B cell (primary cell): Measurements from ENCODE around the gene MAP4K4. TPM values are rescaled to one million over a fixed set of nuclear protein-coding genes. Genes with fewer than 3 reads are reported as not detected.

Source experiments
- ATAC-seq: fragments of 200-7000 bp; cut with Tn5 transposase; one replicate; pipeline ENCODE4 v1.10.0; 2021; ENCODE audit warnings: low read depth, mild to moderate bottlenecking, moderate number of reproducible peaks, moderate library complexity
- CTCF ChIA-PET: fragments of 350-600 bp; sonication (Branson Sonifier 250); formaldehyde crosslinking; loops from one replicate; lab custom pipeline; 2021; ENCODE audit warnings: antibody characterized with exemption, inconsistent platforms; lab: Charles Lee
- POLR2A ChIA-PET: fragments of 350-600 bp; sonication (Branson Sonifier 250); formaldehyde crosslinking; loops from one replicate; lab custom pipeline; 2021; ENCODE audit warnings: antibody characterized with exemption; lab: Charles Lee
- DNase-seq: peaks from one replicate; pipeline ENCODE4 v3.0.0; 2013
- H2AFZ ChIP-seq: 2 replicates; pipeline ENCODE4 v1.6.1; 2012; ENCODE audit warnings: mild to moderate bottlenecking, low read depth, low read length; ENCODE audit not compliant: insufficient read depth, poor library complexity, severe bottlenecking
- H3K27ac ChIP-seq, 2 donors: 1 replicate in 1 of 2; 2 replicates in 1 of 2; pipeline ENCODE4 v1.5.1; 2012 to 2013; ENCODE audit warnings: low read length in 2 of 2, mild to moderate bottlenecking in 2 of 2, moderate library complexity in 1 of 2
- H3K27me3 ChIP-seq, 4 experiments: fragments of 200-600 bp in 1 of 4; sonication (generic) in 1 of 4; replicated peaks in 1 of 4; 1 replicate in 2 of 4; 2 replicates in 2 of 4; pipeline versions ENCODE4 v1.6.1 to v1.7.0; 2013 to 2016; ENCODE audit warnings: low read length in 3 of 4, mild to moderate bottlenecking in 2 of 4, mixed read lengths in 1 of 4, moderate library complexity in 1 of 4; ENCODE audit not compliant: insufficient read depth in 4 of 4, control insufficient read depth in 3 of 4; ENCODE audit errors: control extremely low read depth in 1 of 4
- H3K36me3 ChIP-seq, 2 experiments: replicated peaks in 1 of 2; 1 replicate in 1 of 2; 2 replicates in 1 of 2; pipeline versions ENCODE4 v1.6.1 to v1.7.1; 2013; ENCODE audit warnings: low read length in 1 of 2; ENCODE audit not compliant: insufficient read depth in 2 of 2, control insufficient read depth in 1 of 2; ENCODE audit errors: control extremely low read depth in 1 of 2, extremely low read depth in 1 of 2
- H3K4me1 ChIP-seq, 2 donors: fragments of 200-600 bp in 1 of 2; sonication (generic) in 1 of 2; 1 replicate in 1 of 2; 2 replicates in 1 of 2; pipeline versions ENCODE4 v1.5.1 to v1.6.1; 2013 to 2017; ENCODE audit warnings: low read length in 2 of 2; ENCODE audit not compliant: control insufficient read depth in 2 of 2, insufficient read depth in 2 of 2
- H3K4me2 ChIP-seq: replicated peaks from 2 replicates; pipeline ENCODE3; 2012; ENCODE audit warnings: mild to moderate bottlenecking, low read depth, low read length; ENCODE audit not compliant: poor library complexity, severe bottlenecking
- H3K4me3 ChIP-seq, 5 experiments: fragments of 200-600 bp in 1 of 5; sonication (generic) in 1 of 5; 1 replicate in 3 of 5; 2 replicates in 2 of 5; pipeline versions ENCODE4 v1.5.1 to v1.7.0; 2011 to 2016; ENCODE audit warnings: low read length in 4 of 5, mild to moderate bottlenecking in 4 of 5, low read depth in 2 of 5, control low read depth in 1 of 5, moderate library complexity in 1 of 5; ENCODE audit not compliant: insufficient read depth in 1 of 5; ENCODE audit errors: control extremely low read depth in 1 of 5, extremely low read depth in 1 of 5
- H3K79me2 ChIP-seq: fragments of 200-600 bp; sonication (generic); one replicate; pipeline ENCODE4 v1.6.0; 2016; ENCODE audit warnings: low read length; ENCODE audit not compliant: control insufficient read depth, insufficient read depth
- H3K9ac ChIP-seq: fragments of 200-600 bp; sonication (generic); 2 replicates; pipeline ENCODE4 v1.6.1; 2017; ENCODE audit warnings: mild to moderate bottlenecking, low read length, moderate library complexity
- H3K9me3 ChIP-seq, 3 donors: one replicate each; pipeline versions ENCODE4 v1.6.1 to v1.7.1; 2013; ENCODE audit warnings: low read length in 2 of 3; ENCODE audit not compliant: control insufficient read depth in 2 of 3, insufficient read depth in 1 of 3; ENCODE audit errors: control extremely low read depth in 1 of 3
- H4K20me1 ChIP-seq: 2 replicates; pipeline ENCODE4 v1.6.0; 2012; ENCODE audit warnings: mild to moderate bottlenecking, low read length; ENCODE audit not compliant: insufficient read depth, control insufficient read depth, poor library complexity, severe bottlenecking
- H3K27ac Mint-ChIP-seq: one replicate; pipeline ENCODE4 v1.8.0; 2021; ENCODE audit warnings: mixed read lengths
- H3K27me3 Mint-ChIP-seq: one replicate; pipeline ENCODE4 v1.8.0; 2021; ENCODE audit warnings: mixed read lengths
- H3K4me1 Mint-ChIP-seq: one replicate; pipeline ENCODE4 v1.8.0; 2021; ENCODE audit warnings: mixed read lengths
- H3K4me3 Mint-ChIP-seq: one replicate; pipeline ENCODE4 v1.8.0; 2021; ENCODE audit warnings: mixed read lengths
- H3K9me3 Mint-ChIP-seq: one replicate; pipeline ENCODE4 v1.8.0; 2022; ENCODE audit warnings: mixed read lengths; ENCODE audit not compliant: insufficient read depth
- CTCF ChIP-seq: fragments of 200-600 bp; IDR thresholded peaks from one replicate; pipeline ENCODE4 v1.8.0; 2022; ENCODE audit warnings: antibody characterized with exemption, mild to moderate bottlenecking
- EZH2 ChIP-seq: IDR thresholded peaks from 2 replicates; pipeline ENCODE4 v1.6.1; 2012; ENCODE audit warnings: borderline replicate concordance, low read depth, mild to moderate bottlenecking, moderate library complexity, low read length; ENCODE audit not compliant: insufficient read depth, poor library complexity, severe bottlenecking
- WGBS: methylation state at CpG from one replicate; pipeline ENCODE4 v1.1.5; 2013; ENCODE audit warnings: missing lambda C conversion rate; ENCODE audit not compliant: insufficient coverage; 5-methylcytosine and 5-hydroxymethylcytosine counted together
- intact Hi-C: fragments of 100-400 bp; cut with micrococcal nuclease; formaldehyde crosslinking; loops from one replicate; pipeline ENCODE4 v1.10.0; 2022
- polyA plus RNA-seq: library from polyadenylated mRNA; depleted of rRNA; stranded (reverse); fragments of >200 nt; gene quantifications from 2 replicates; pipeline ENCODE4 v1.2.3, GENCODE V29; 2012
- total RNA-seq, 2 donors: library from RNA; stranded (reverse); fragments of 120-200 nt in 1 of 2; gene quantifications; 1 replicate in 1 of 2; 2 replicates in 1 of 2; pipeline versions ENCODE4 v1.2.3 to v1.2.4, GENCODE V29; 2013 to 2022

The MAP4K4 gene
- total and polyA plus RNA-seq, 2 donors (not counting 1 experiment from before 2014, with no cell fraction given), result 54.8 to 280 TPM

GRCh38 chr2:101884423-101884822, 186.9 kb downstream of the MAP4K4 start:
- CTCF ChIA-PET, result interaction anchor here (0.9 to 3.7 kb wide), 19 partner anchors 10 to 565 kb away, joined by 3 to 86 read pairs (median 6); no protein-coding TSS in a partner anchor
- Histone ChIP-seq H3K4me3 (no peak overlapping the region), H3K9me3 (no peaks in the 10 kb centered on the region), H3K27me3 (no peaks in the 10 kb centered on the region), H4K20me1 (peaks cover 14% of the 10 kb centered on the region), H3K4me2 (no peak overlapping the region), H3K79me2 (no peaks in the 10 kb centered on the region), H3K9ac (no peak overlapping the region), H3K36me3 (peaks cover 21 to 87% of the 10 kb centered on the region in 2 experiments), H2AFZ (no peak overlapping the region), H3K27ac (no peak overlapping the region), H3K4me1 (no peaks in the 10 kb centered on the region)
- no peak overlapping the region for H3K4me3 Mint-ChIP-seq
- 94% methylated on average over 2 of the region's 2 CpGs for WGBS
- H3K9me3 Mint-ChIP-seq, result no peaks in the 10 kb centered on the region
- H3K27ac Mint-ChIP-seq, result no peak overlapping the region
- H3K27me3 Mint-ChIP-seq, result no peaks in the 10 kb centered on the region
- POLR2A ChIA-PET, result no interaction called here
- intact Hi-C loops, result loop anchor here (2.0 to 10.0 kb wide), 2 partner anchors 100 to 564 kb away; no protein-coding TSS in a partner anchor
- ATAC-seq, result no peak
- H3K4me1 Mint-ChIP-seq, result peaks cover 2% of the 10 kb centered on the region
- no peak for DNase-seq
- TF ChIP-seq EZH2, result no peak
- TF ChIP-seq CTCF, result no peak

DNA sequence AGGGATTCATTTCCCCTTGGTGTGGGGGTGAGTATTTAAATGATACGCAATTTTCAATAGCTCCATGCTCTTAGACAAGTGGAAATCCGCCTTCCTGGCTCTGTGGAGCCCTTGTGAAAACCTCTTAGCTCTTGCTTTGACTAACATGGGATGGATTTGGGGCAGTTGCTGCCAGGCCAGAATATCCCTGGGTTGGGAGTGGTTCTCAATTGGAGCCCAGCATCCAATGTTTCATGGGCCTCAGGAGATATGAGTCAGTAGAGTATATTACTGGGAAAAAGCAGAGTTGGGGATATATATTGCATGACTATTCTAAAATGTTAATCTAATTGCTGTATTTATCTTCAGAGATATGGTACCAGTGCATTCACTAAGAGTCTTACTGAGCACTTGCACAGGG, 189.8 kb downstream of the MAP4K4 start:
- ATAC-seq, result no peak
- no peak overlapping the region for H3K27ac ChIP-seq
- H3K27me3 ChIP-seq, result no peaks in the 10 kb centered on the region
- no peak overlapping the region for H3K4me3 ChIP-seq
- TF ChIP-seq EZH2 (no peak), CTCF (no peak)
- no peaks in the 10 kb centered on the region for H3K79me2 ChIP-seq
- H3K9ac ChIP-seq, result no peak overlapping the region
- H2AFZ ChIP-seq, result no peak overlapping the region
- intact Hi-C loops, result loop anchor here (10.0 kb wide), 1 partner anchor 97 kb away; no protein-coding TSS in a partner anchor
- H3K36me3 ChIP-seq, result peaks cover 21 to 90% of the 10 kb centered on the region in 2 experiments
- no peaks in the 10 kb centered on the region for H3K4me1 ChIP-seq
- peaks cover 10% of the 10 kb centered on the region for H3K4me1 Mint-ChIP-seq
- no peak overlapping the region for H3K4me2 ChIP-seq
- H3K4me3 Mint-ChIP-seq, result no peak overlapping the region
- H3K9me3 ChIP-seq, result no peaks in the 10 kb centered on the region
- ChIA-PET POLR2A (no interaction called here), CTCF (no interaction called here)
- peaks cover 14% of the 10 kb centered on the region for H4K20me1 ChIP-seq
- no peaks in the 10 kb centered on the region for H3K27me3 Mint-ChIP-seq
- H3K9me3 Mint-ChIP-seq, result no peaks in the 10 kb centered on the region
- no peak overlapping the region for H3K27ac Mint-ChIP-seq
- DNase-seq, result no peak
- WGBS, result 100% methylated on average over 2 of the region's 2 CpGs
